Breast epithelium (tissue), 4 donors: ENCODE data around the gene PARK7. TPM values are rescaled to one million over a fixed set of nuclear protein-coding genes. Genes with fewer than 3 reads are reported as not detected.

Experiments used
- DNase-seq, 2 donors: peaks; one replicate each; pipeline ENCODE4 v3.0.0-alpha.2; 2019; ENCODE audit warnings: low spot score in 2 of 2
- H3K27ac ChIP-seq, 2 donors: fragments of 200-600 bp; sonication (generic) in 1 of 2; one replicate each; pipeline ENCODE4 v1.5.1; 2016 to 2019; ENCODE audit warnings: mild to moderate bottlenecking in 1 of 2
- H3K27me3 ChIP-seq, 2 donors: fragments of 200-600 bp; sonication (generic) in 1 of 2; one replicate each; pipeline versions ENCODE4 v1.5.1 to v1.6.0; 2017 to 2019; ENCODE audit warnings: control low read depth in 1 of 2, mild to moderate bottlenecking in 1 of 2
- H3K36me3 ChIP-seq: fragments of 200-600 bp; one replicate; pipeline ENCODE4 v1.5.1; 2019
- H3K4me1 ChIP-seq, 2 donors: fragments of 200-600 bp; sonication (generic); one replicate each; pipeline ENCODE4 v1.5.1; 2016 to 2019; ENCODE audit warnings: control low read depth in 1 of 2
- H3K4me3 ChIP-seq, 3 donors: fragments of 200-600 bp; sonication (generic); 1 replicate in 2 of 3; 2 replicates in 1 of 3; pipeline ENCODE4 v1.5.1; 2016 to 2019; ENCODE audit warnings: mild to moderate bottlenecking in 3 of 3, moderate library complexity in 2 of 3
- H3K9me3 ChIP-seq, 2 donors: fragments of 200-600 bp; sonication (generic) in 1 of 2; one replicate each; pipeline ENCODE4 v1.5.1; 2016 to 2019; ENCODE audit warnings: control low read depth in 1 of 2
- CTCF ChIP-seq, 3 donors: fragments of 450-650 bp; IDR thresholded peaks; one replicate each; pipeline ENCODE4 v1.5.1; 2016 to 2017; ENCODE audit warnings: antibody characterized with exemption in 3 of 3, mild to moderate bottlenecking in 3 of 3, moderate library complexity in 3 of 3
- POLR2A ChIP-seq: fragments of 450-650 bp; IDR thresholded peaks from one replicate; pipeline ENCODE4 v1.6.1; 2016; ENCODE audit warnings: antibody characterized with exemption, mild to moderate bottlenecking, moderate library complexity
- POLR2AphosphoS5 ChIP-seq, 3 donors: sonication (generic); formaldehyde crosslinking; IDR thresholded peaks; one replicate each; pipeline ENCODE4 v1.6.1; 2017; ENCODE audit warnings: antibody characterized with exemption in 3 of 3
- intact Hi-C: fragments of 100-400 bp; cut with DNase I; formaldehyde crosslinking; loops from one replicate; pipeline ENCODE4 v1.15.1; 2023; ENCODE audit warnings: low total_unique reads
- total RNA-seq, 3 donors: library from RNA; depleted of rRNA; stranded (reverse); fragments of >200 nt; gene quantifications; one replicate each; pipeline ENCODE4 v1.1.0, GENCODE V29; 2016

Gene PARK7
- total RNA-seq, 3 donors from 2014 or later, result 205 to 227 (median 213) TPM

- Histone ChIP-seq H3K27me3 (no peaks in the 10 kb centered on the region), H3K4me3 (no peak overlapping the region), H3K36me3 (no peaks in the 10 kb centered on the region), H3K27ac (peak overlapping the region in 1 of 2 donors; percentile 0), H3K9me3 (no peaks in the 10 kb centered on the region), H3K4me1 (no peaks in the 10 kb centered on the region)
- intact Hi-C loops, result no loop called here
- DNase-seq, result no peak
- TF ChIP-seq CTCF (IDR thresholded peaks at IDR 0.05) (no peak), POLR2AphosphoS5 (IDR thresholded peaks at IDR 0.05) (no peak), POLR2A (no peak)
Observed at GRCh38 chr1:7991504-7992440, 30.3 kb downstream of the PARK7 start.

GRCh38 chr1:7992885-7993284 lies 31.4 kb downstream of the PARK7 start:
- Histone ChIP-seq H3K27me3 (no peaks in the 10 kb centered on the region), H3K9me3 (no peaks in the 10 kb centered on the region), H3K27ac (no peak overlapping the region), H3K4me1 (no peaks in the 10 kb centered on the region), H3K36me3 (no peaks in the 10 kb centered on the region), H3K4me3 (no peak overlapping the region)
- intact Hi-C loops, result no loop called here
- TF ChIP-seq CTCF (IDR thresholded peaks at IDR 0.05) (no peak), POLR2A (no peak), POLR2AphosphoS5 (IDR thresholded peaks at IDR 0.05) (no peak)
- DNase-seq, result no peak

GRCh38 chr1:7993593-7994479 lies 32.3 kb downstream of the PARK7 start:
- H3K27me3 ChIP-seq, result no peaks in the 10 kb centered on the region
- no peak overlapping the region for H3K27ac ChIP-seq
- no peak for TF ChIP-seq POLR2A
- no peak for TF ChIP-seq POLR2AphosphoS5 (IDR thresholded peaks at IDR 0.05)
- no peak for TF ChIP-seq CTCF (IDR thresholded peaks at IDR 0.05)
- H3K4me3 ChIP-seq, result no peak overlapping the region
- DNase-seq, result no peak
- H3K9me3 ChIP-seq, result no peaks in the 10 kb centered on the region
- intact Hi-C loops, result no loop called here
- H3K36me3 ChIP-seq, result no peaks in the 10 kb centered on the region
- no peaks in the 10 kb centered on the region for H3K4me1 ChIP-seq

- TF ChIP-seq POLR2AphosphoS5 (IDR thresholded peaks at IDR 0.05), result no peak
- no peak for TF ChIP-seq CTCF (IDR thresholded peaks at IDR 0.05)
- TF ChIP-seq POLR2A, result no peak
- intact Hi-C loops, result no loop called here
- no peaks in the 10 kb centered on the region for H3K9me3 ChIP-seq
- H3K36me3 ChIP-seq, result no peaks in the 10 kb centered on the region
- no peak overlapping the region for H3K4me3 ChIP-seq
- H3K27ac ChIP-seq, result no peak overlapping the region
- H3K4me1 ChIP-seq, result no peaks in the 10 kb centered on the region
- H3K27me3 ChIP-seq, result no peaks in the 10 kb centered on the region
- no peak for DNase-seq
Observed at GRCh38 chr1:7994827-7995226, 33.3 kb downstream of the PARK7 start.
